Measurements from ENCODE around the gene EEF1G. TPM values are rescaled to one million over a fixed set of nuclear protein-coding genes. Genes with fewer than 3 reads are reported as not detected.

The EEF1G gene
- total and polyA plus RNA-seq, 9 of the 15 experiments (the other 6 are each of a cell fraction or from before 2014, with no cell fraction given): 985 to 2,349 (median 2,035) TPM

- TF ChIP-seq, protein P1, sequence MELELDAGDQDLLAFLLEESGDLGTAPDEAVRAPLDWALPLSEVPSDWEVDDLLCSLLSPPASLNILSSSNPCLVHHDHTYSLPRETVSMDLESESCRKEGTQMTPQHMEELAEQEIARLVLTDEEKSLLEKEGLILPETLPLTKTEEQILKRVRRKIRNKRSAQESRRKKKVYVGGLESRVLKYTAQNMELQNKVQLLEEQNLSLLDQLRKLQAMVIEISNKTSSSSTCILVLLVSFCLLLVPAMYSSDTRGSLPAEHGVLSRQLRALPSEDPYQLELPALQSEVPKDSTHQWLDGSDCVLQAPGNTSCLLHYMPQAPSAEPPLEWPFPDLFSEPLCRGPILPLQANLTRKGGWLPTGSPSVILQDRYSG (tag; conservative IDR thresholded peaks at IDR 0.05; ENCODE audit: low read depth): no peak
- peak; percentile 68 for TF ChIP-seq EGR1 (conservative IDR thresholded peaks at IDR 0.05)
These were observed 26.6 kb downstream of the EEF1G start (continued) for GRCh38 chr11:62546929-62547625.

DNA sequence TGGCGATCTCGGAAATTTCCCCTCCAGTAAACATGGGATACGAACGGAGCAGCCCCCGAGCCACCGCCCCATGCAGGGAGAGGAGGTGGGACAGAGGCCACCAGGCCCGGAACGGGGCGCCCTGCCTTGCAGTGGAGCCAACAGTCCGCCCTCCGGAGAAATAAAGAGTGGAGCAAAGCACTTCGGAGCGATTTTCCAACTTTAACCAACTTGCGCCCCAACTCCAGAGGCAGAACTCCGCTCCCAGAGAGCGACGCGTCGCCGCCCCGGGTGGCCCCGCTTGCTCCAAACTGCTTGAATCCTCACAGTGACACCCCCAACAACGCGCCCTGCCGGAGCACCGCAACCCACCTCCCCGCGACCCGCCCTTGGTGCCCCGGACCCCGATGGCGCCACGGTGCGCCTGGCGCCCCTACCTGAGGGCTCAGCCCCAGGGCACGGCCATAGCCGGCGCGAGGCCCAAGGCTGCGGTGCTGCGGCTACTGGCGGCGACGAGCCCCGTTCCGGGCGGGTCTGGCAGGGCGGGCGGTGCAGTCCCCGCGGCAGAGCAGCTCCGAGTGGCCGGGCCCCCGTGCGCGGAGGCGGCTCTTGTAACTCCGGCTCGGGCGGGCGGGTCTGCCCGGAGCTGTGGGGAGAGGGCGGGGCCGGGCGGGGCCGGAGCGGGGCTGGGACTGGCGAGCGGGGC lies 27.3 kb downstream of the EEF1G start, which contains the start of gene AHNAK:
AHNAK (minus strand) TSS at position 563 of the 685 bp plus-strand sequence. CDS start 10,708 bp downstream, outside the sequence.
- peaks cover 49% of the 10 kb centered on the region for H3K79me2 ChIP-seq (ENCODE audit: control insufficient read depth, insufficient read depth, low read length)
- intact Hi-C loops (cut with micrococcal nuclease): no loop called here
- H3K9ac ChIP-seq (ENCODE audit: insufficient read depth in 1 of 2, low read depth in 2 of 2, low read length in 2 of 2): peak within 1 kb of the TSS; percentile 66 to 95
- DNase-seq (ENCODE audit: extremely low read depth in 1 of 4, low spot score in 3 of 4): peak; percentile 81 to 87 (median 84)
- H3K9me3 ChIP-seq (replicated peaks; ENCODE audit: control insufficient read depth, insufficient read depth, low read depth, low read length): no peaks in the 10 kb centered on the region
- H4K20me1 ChIP-seq (replicated peaks; ENCODE audit: control insufficient read depth, insufficient read depth, low read length): no peaks in the 10 kb centered on the region; the same call in 1 of the 2 replicates
- H2AFZ ChIP-seq (ENCODE audit: low read depth, low read length): peak within 1 kb of the TSS; percentile 84
- H3K4me2 ChIP-seq (ENCODE audit: insufficient read depth, low read length): peak within 1 kb of the TSS; percentile 86
- ChIA-PET POLR2A (interaction anchor here (0.6 to 1.1 kb wide), 11 partner anchors 9 to 181 kb away, joined by 3 to 7 read pairs (median 4); partner anchors contain the start of genes HNRNPUL2 and TUT1), CTCF (ENCODE audit: low intra/inter-chr PET ratio) (interaction anchor here (0.5 to 2.0 kb wide), 3 partner anchors 10 to 152 kb away, joined by 3 to 6 read pairs (median 3); no protein-coding TSS in a partner anchor)
- under 1% methylated on average over 32 of the region's 69 CpGs for WGBS (ENCODE audit: insufficient coverage, low coverage, missing lambda C conversion rate)
- FAIRE-seq: no peak
- H3K9me1 ChIP-seq (ENCODE audit: control insufficient read depth, insufficient read depth, low read length): peaks cover 6% of the 10 kb centered on the region
- H3K27ac ChIP-seq (ENCODE audit: extremely low read depth, low read depth, low read length): peak within 1 kb of the TSS; percentile 66
- H3K27me3 ChIP-seq (ENCODE audit: control insufficient read depth in 2 of 2, insufficient read depth in 2 of 2, low read length in 2 of 2): no peaks in the 10 kb centered on the region
- no TSS peak for BruUV-seq (replicated peaks)
- H3K36me3 ChIP-seq (ENCODE audit: control insufficient read depth, insufficient read depth, low read length): no peaks in the 10 kb centered on the region
- ATAC-seq: peak; percentile 78
- in situ Hi-C loops (cut with MboI): no loop called here
- peak within 1 kb of the TSS; percentile 67 for H3K4me3 ChIP-seq
- H3K4me1 ChIP-seq (replicated peaks in 1 of 2; ENCODE audit: control insufficient read depth in 2 of 2, insufficient read depth in 2 of 2, low read length in 2 of 2): peaks cover 56 to 75% of the 10 kb centered on the region in 2 experiments
- no peak for TF ChIP-seq HES1 (IDR thresholded peaks at IDR 0.05; ENCODE audit: low read depth)
- TF ChIP-seq, protein P2, sequence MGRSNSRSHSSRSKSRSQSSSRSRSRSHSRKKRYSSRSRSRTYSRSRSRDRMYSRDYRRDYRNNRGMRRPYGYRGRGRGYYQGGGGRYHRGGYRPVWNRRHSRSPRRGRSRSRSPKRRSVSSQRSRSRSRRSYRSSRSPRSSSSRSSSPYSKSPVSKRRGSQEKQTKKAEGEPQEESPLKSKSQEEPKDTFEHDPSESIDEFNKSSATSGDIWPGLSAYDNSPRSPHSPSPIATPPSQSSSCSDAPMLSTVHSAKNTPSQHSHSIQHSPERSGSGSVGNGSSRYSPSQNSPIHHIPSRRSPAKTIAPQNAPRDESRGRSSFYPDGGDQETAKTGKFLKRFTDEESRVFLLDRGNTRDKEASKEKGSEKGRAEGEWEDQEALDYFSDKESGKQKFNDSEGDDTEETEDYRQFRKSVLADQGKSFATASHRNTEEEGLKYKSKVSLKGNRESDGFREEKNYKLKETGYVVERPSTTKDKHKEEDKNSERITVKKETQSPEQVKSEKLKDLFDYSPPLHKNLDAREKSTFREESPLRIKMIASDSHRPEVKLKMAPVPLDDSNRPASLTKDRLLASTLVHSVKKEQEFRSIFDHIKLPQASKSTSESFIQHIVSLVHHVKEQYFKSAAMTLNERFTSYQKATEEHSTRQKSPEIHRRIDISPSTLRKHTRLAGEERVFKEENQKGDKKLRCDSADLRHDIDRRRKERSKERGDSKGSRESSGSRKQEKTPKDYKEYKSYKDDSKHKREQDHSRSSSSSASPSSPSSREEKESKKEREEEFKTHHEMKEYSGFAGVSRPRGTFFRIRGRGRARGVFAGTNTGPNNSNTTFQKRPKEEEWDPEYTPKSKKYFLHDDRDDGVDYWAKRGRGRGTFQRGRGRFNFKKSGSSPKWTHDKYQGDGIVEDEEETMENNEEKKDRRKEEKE (IDR thresholded peaks at IDR 0.05; ENCODE audit: borderline replicate concordance in 1 of 2, control insufficient read depth in 1 of 2, low read depth in 2 of 2, low read length in 1 of 2): no peak
- TF ChIP-seq MXD1 (CRISPR knock-in tag; IDR thresholded peaks at IDR 0.05; ENCODE audit: borderline replicate concordance, poor library complexity, severe bottlenecking): no peak
- peak; percentile 32; the same call in 1 of the 2 replicates for TF ChIP-seq POLR2A (conservative IDR thresholded peaks at IDR 0.05)
- TF ChIP-seq ZBTB17 (CRISPR knock-in tag; IDR thresholded peaks at IDR 0.05): no peak
- TF ChIP-seq CEBPG (CRISPR knock-in tag; IDR thresholded peaks at IDR 0.05): no peak
- no peak for TF ChIP-seq CEBPG (tag; conservative IDR thresholded peaks at IDR 0.05 in 1 of 2, IDR thresholded peaks at IDR 0.05 in 1 of 2)
- no peak for TF ChIP-seq TCF15 (CRISPR knock-in tag; IDR thresholded peaks at IDR 0.05)
- TF ChIP-seq HNRNPH1 (optimal IDR thresholded peaks at IDR 0.05; ENCODE audit: low read depth, low read length): no peak
- TF ChIP-seq STAG1 (CRISPR knock-in tag; IDR thresholded peaks at IDR 0.05; ENCODE audit: borderline replicate concordance): no peak

Data from K562 (cell line).